Glutamatergic neuron (in vitro differentiated cells): ENCODE measurements around the gene MND1. TPM values are rescaled to one million over a fixed set of nuclear protein-coding genes. Genes with fewer than 3 reads are reported as not detected.

ENCODE experiments used
- DNase-seq: peaks from one replicate; pipeline ENCODE4 v3.0.0; 2022
- H3K27ac Mint-ChIP-seq: one replicate; pipeline ENCODE4 v1.8.0; 2020; ENCODE audit warnings: mild to moderate bottlenecking, mixed read lengths, inconsistent platforms; ENCODE audit not compliant: unreplicated experiment
- H3K27me3 Mint-ChIP-seq: one replicate; pipeline ENCODE4 v1.8.0; 2020; ENCODE audit warnings: mild to moderate bottlenecking, moderate library complexity, mixed read lengths, inconsistent platforms; ENCODE audit not compliant: unreplicated experiment
- H3K36me3 Mint-ChIP-seq: one replicate; pipeline ENCODE4 v1.8.0; 2020; ENCODE audit warnings: mild to moderate bottlenecking, mixed read lengths, inconsistent platforms; ENCODE audit not compliant: unreplicated experiment
- H3K4me1 Mint-ChIP-seq: one replicate; pipeline ENCODE4 v1.8.0; 2020; ENCODE audit warnings: mild to moderate bottlenecking, low read depth, mixed read lengths, inconsistent platforms; ENCODE audit not compliant: unreplicated experiment
- H3K4me3 Mint-ChIP-seq: one replicate; pipeline ENCODE4 v1.8.0; 2020; ENCODE audit warnings: mild to moderate bottlenecking, mixed read lengths, inconsistent platforms; ENCODE audit not compliant: unreplicated experiment
- H3K9me3 Mint-ChIP-seq: one replicate; pipeline ENCODE4 v1.8.0; 2020; ENCODE audit warnings: mild to moderate bottlenecking, moderate library complexity, mixed read lengths, inconsistent platforms; ENCODE audit not compliant: unreplicated experiment
- total RNA-seq: library from RNA; stranded (reverse); fragmentation: NEBNext Ultra II Directional; extraction: Animal tissue kit (Norgen Biotek cat#: 25700); gene quantifications from one replicate; pipeline ENCODE4 v1.2.1, GENCODE V29; 2021; ENCODE audit not compliant: unreplicated experiment
- TF ChIP-seq, protein P1 (sequence below): fragments of 200-600 bp; sonication (generic); IDR thresholded peaks from one replicate; pipeline ENCODE4 v1.5.0; 2021; ENCODE audit not compliant: partially characterized antibody, unreplicated experiment

Gene MND1
- total RNA-seq, 1 donor from 2014 or later = 2.0 TPM

DNA sequence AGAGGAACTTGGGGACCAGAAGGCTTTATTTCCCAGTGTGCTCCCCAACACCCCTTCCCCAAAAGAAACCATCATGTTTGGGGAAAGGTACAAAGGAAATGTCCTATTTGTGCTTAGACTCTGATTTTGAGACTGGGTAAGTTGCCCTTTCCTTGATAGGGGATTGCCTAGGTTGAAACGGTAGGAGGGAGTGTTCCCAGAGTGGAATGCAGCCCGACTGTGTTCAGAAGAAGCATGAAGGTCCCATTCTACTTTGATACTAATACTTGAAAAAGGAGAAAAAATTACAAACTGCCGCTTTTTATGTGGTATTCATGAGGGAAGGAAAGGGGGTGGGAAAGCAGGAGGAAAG lies 89.2 kb downstream of the MND1 start:
- no peaks in the 10 kb centered on the region for H3K9me3 Mint-ChIP-seq

DNA sequence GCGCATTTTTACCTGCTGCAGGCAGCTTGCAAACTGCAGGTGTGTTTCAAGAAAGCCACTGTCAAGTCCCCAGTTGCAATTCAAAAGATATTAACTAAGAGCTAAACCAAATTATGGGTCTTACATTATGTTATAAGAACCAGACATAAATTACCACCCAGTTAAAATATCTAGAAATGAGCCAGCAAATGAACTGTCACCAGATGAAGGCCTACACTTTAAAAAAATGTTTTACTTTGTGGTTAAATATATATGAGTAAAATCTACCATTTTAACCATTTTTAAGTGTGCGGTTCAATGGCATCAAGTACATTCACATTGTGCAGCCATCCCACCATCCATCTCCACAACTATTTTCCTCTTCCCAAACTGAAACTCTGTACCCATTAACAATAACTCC lies 89.7 kb downstream of the MND1 start:
- peaks cover 2% of the 10 kb centered on the region for H3K27me3 Mint-ChIP-seq
- H3K4me1 Mint-ChIP-seq = peaks cover 3% of the 10 kb centered on the region
- no peaks in the 10 kb centered on the region for H3K36me3 Mint-ChIP-seq
- H3K27ac Mint-ChIP-seq = no peak overlapping the region
- no peak overlapping the region for H3K4me3 Mint-ChIP-seq
- no peaks in the 10 kb centered on the region for H3K9me3 Mint-ChIP-seq
- TF ChIP-seq, protein P1, sequence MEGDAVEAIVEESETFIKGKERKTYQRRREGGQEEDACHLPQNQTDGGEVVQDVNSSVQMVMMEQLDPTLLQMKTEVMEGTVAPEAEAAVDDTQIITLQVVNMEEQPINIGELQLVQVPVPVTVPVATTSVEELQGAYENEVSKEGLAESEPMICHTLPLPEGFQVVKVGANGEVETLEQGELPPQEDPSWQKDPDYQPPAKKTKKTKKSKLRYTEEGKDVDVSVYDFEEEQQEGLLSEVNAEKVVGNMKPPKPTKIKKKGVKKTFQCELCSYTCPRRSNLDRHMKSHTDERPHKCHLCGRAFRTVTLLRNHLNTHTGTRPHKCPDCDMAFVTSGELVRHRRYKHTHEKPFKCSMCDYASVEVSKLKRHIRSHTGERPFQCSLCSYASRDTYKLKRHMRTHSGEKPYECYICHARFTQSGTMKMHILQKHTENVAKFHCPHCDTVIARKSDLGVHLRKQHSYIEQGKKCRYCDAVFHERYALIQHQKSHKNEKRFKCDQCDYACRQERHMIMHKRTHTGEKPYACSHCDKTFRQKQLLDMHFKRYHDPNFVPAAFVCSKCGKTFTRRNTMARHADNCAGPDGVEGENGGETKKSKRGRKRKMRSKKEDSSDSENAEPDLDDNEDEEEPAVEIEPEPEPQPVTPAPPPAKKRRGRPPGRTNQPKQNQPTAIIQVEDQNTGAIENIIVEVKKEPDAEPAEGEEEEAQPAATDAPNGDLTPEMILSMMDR = no peak
- DNase-seq = no peak

More for the DNA sequence above, 89.2 kb downstream of the MND1 start:
- H3K36me3 Mint-ChIP-seq = no peaks in the 10 kb centered on the region
- TF ChIP-seq, protein P1 = no peak
- peaks cover 2% of the 10 kb centered on the region for H3K27me3 Mint-ChIP-seq
- H3K27ac Mint-ChIP-seq = no peak overlapping the region
- no peak for DNase-seq
- no peak overlapping the region for H3K4me3 Mint-ChIP-seq
- peaks cover 3% of the 10 kb centered on the region for H3K4me1 Mint-ChIP-seq

DNA sequence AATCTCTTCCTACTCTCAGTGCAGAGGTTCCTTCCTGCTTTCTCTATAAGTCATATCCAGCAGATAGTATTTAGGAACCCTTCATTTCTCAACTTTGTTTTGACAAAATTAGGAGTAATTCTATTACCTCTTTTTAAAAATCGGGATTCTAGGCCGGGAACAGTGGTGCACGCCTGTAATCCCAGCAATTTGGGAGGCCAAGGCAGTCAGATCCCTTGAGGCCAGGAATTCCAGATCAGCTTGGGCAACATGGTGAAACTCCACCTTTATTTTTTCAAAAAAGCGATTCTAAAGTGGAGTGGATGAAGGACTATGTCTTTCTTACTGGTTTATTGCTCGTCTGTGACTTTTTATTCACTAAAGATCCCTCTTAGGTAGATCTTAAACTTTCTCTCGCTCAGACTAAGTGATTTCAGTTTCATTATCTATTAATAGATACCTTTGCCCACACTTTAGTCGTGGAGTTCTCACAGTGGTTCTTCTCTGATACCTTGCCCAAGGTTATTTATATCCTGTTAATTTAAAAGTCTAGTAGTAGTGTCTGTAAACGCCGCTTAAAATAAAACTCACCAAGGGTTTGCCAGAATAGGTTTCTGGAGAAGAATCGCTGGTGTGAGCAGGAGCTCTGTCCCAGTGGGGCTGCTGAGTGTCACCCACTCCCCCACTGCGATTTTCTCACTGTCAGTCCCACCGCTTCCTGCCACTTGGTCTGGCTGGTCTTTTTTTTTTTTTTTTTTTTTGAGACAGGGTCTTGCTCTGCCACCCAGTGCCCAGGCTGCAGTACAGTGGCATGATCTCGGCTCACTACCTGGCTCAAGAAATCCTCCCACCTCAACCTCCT lies 94.6 kb downstream of the MND1 start:
- Mint-ChIP-seq H3K36me3 (no peaks in the 10 kb centered on the region), H3K4me1 (no peaks in the 10 kb centered on the region), H3K27ac (no peak overlapping the region), H3K27me3 (no peaks in the 10 kb centered on the region), H3K4me3 (no peak overlapping the region), H3K9me3 (no peaks in the 10 kb centered on the region)
- TF ChIP-seq, protein P1 = no peak
- DNase-seq = no peak

DNA sequence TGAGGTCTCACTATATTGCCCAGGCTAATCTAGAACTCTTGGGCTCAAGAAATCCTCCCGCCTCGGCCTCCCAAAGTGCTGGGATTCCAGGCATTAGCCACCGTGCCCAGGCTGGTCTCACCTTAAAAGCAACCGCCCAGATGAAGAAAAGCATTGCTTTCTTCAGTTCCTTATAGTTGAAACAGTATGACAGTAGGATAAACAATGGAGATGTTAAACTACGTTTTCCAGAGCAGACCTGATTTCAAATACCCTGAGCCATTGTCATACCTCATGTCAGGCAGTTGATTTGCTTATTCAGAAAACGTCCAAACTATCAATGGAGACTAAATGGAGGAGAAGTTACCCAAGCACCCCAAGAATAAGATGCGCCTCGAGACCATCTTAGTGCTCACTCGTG lies 95.3 kb downstream of the MND1 start:
- TF ChIP-seq, protein P1 = no peak
- no peak overlapping the region for H3K4me3 Mint-ChIP-seq
- no peak for DNase-seq

DNA sequence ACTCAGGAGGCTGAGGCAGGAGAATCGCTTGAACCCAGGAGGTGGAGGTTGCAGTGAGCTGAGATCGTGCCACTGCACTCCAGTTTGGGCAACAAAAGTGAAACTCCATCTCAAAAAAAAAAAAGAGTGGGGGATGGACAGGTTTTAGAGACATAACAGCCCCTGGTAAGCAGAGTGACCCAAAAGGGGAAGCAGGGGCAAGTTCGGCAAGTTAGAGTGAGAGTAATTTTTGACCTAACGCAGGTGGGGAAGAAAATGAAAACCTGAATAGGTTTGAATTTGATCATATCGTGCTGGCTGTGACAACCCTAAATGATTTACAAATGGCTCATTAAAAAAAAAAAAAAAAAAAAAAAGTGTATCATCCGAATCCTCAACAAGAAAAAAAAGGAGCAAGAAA lies 96.0 kb downstream of the MND1 start:
- DNase-seq = no peak
- TF ChIP-seq, protein P1 = no peak
- no peaks in the 10 kb centered on the region for H3K27me3 Mint-ChIP-seq
- H3K9me3 Mint-ChIP-seq = no peaks in the 10 kb centered on the region
- no peaks in the 10 kb centered on the region for H3K4me1 Mint-ChIP-seq
- no peaks in the 10 kb centered on the region for H3K36me3 Mint-ChIP-seq
- no peak overlapping the region for H3K27ac Mint-ChIP-seq
- H3K4me3 Mint-ChIP-seq = no peak overlapping the region

More for the DNA sequence above, 95.3 kb downstream of the MND1 start:
- no peaks in the 10 kb centered on the region for H3K9me3 Mint-ChIP-seq
- H3K4me1 Mint-ChIP-seq = no peaks in the 10 kb centered on the region
- H3K27ac Mint-ChIP-seq = no peak overlapping the region
- H3K36me3 Mint-ChIP-seq = no peaks in the 10 kb centered on the region
- no peaks in the 10 kb centered on the region for H3K27me3 Mint-ChIP-seq
